Adrenal gland (tissue), 12 donors: ENCODE measurements around the gene SUPT5H. TPM values are rescaled to one million over a fixed set of nuclear protein-coding genes. Genes with fewer than 3 reads are reported as not detected.

Experiments used
- DNase-seq, 7 donors: peaks; one replicate each; pipeline ENCODE4 v3.0.0-alpha.2; 2019 to 2020
- H3K27ac ChIP-seq, 5 donors: fragments of 200-600 bp; sonication (generic) in 4 of 5; 1 replicate in 3 of 5; 2 replicates in 2 of 5; pipeline versions ENCODE4 v1.5.1 to v1.8.0; 2016 to 2020; ENCODE audit warnings: mild to moderate bottlenecking in 1 of 5
- H3K27me3 ChIP-seq: fragments of 200-600 bp; 2 replicates; pipeline ENCODE4 v1.8.0; 2021
- H3K36me3 ChIP-seq, 2 donors: fragments of 200-600 bp; replicated peaks in 1 of 2; 1 replicate in 1 of 2; 2 replicates in 1 of 2; pipeline versions ENCODE4 v1.5.1 to v1.8.0; 2018 to 2022
- H3K4me1 ChIP-seq, 2 donors: fragments of 200-600 bp; replicated peaks in 1 of 2; 1 replicate in 1 of 2; 2 replicates in 1 of 2; pipeline versions ENCODE4 v1.5.1 to v1.8.0; 2018 to 2021
- H3K4me3 ChIP-seq, 4 donors: fragments of 200-600 bp; sonication (generic) in 3 of 4; one replicate each; pipeline ENCODE4 v1.5.1; 2016 to 2018
- H3K9me3 ChIP-seq, 3 donors: fragments of 200-600 bp; sonication (generic) in 1 of 3; replicated peaks in 1 of 3; 1 replicate in 2 of 3; 2 replicates in 1 of 3; pipeline versions ENCODE4 v1.5.1 to v1.8.0; 2016 to 2021
- POLR2A ChIP-seq, 2 donors: fragments of 450-650 bp; IDR thresholded peaks; one replicate each; pipeline ENCODE4 v1.6.1; 2017; ENCODE audit warnings: antibody characterized with exemption in 2 of 2, mild to moderate bottlenecking in 2 of 2, moderate library complexity in 1 of 2
- WGBS, 4 donors: extraction: QIAGEN DNeasy Blood & Tissue Kit in 2 of 4; methylation state at CpG; one replicate each; pipeline versions ENCODE4 v1.1.5 to v1.1.7; 2013 to 2017; 5-methylcytosine and 5-hydroxymethylcytosine counted together
- intact Hi-C, 2 donors: fragments of 100-400 bp; cut with DNase I; formaldehyde crosslinking; loops; one replicate each; pipeline versions ENCODE4 v1.14.1 to v1.15.0; 2022 to 2023
- polyA plus RNA-seq, 3 donors: library from polyadenylated mRNA; stranded (reverse); fragments of 200-250 nt in 2 of 3; fragments of 350-450 nt in 1 of 3; fragmentation: Illumina TruSeq in 1 of 3; extraction: RNeasy Lipid Tissue Mini Kit (QIAGEN cat#74804) in 1 of 3; gene quantifications; one replicate each; pipeline ENCODE4 v1.2.3, GENCODE V29; 2013 to 2014
- total RNA-seq, 9 donors: library from RNA; depleted of rRNA in 4 of 9; stranded (reverse); fragments of >200 nt in 4 of 9; fragments of 120-200 nt in 1 of 9; fragmentation: NEBNext Ultra II Directional in 1 of 9; extraction: Animal tissue kit (Norgen Biotek cat#: 25700) in 1 of 9; gene quantifications; one replicate each; pipeline versions ENCODE4 v1.1.0 to v1.2.4, GENCODE V29; 2013 to 2023
- TF ChIP-seq, protein P1 (sequence below), 6 experiments: fragments of 450-650 bp in 4 of 6; fragments of 200-600 bp in 2 of 6; sonication (generic) in 1 of 6; IDR thresholded peaks; 1 replicate in 5 of 6; 2 replicates in 1 of 6; pipeline versions ENCODE4 v1.5.1 to v1.8.0; 2016 to 2021; ENCODE audit warnings: antibody characterized with exemption in 6 of 6, mild to moderate bottlenecking in 2 of 6, moderate library complexity in 1 of 6
- donor health status: healthy with polysubstance abuse.
- donor health status: Bipolar disorder and iron deficiency.
- donor health status: DM: yes; HTN: yes; CAD: no.
- donor health status: DM: no; HTN: no; CAD: no.
- donor health status: DM: no; HTN: no; CAD: no.
- donor health status: DM: yes; HTN: yes; CAD: no.

Gene SUPT5H
- total and polyA plus RNA-seq, 12 donors, result 42.0 to 612 (median 99.1) TPM

GRCh38 chr19:39517432-39517831, 72.0 kb downstream of the SUPT5H start:
- Histone ChIP-seq H3K27me3 (peaks cover 33% of the 10 kb centered on the region), H3K4me1 (peaks cover 4 to 12% of the 10 kb centered on the region in 2 donors), H3K27ac (no peak overlapping the region), H3K36me3 (no peaks in the 10 kb centered on the region), H3K9me3 (no peaks in the 10 kb centered on the region), H3K4me3 (no peak overlapping the region)
- no peak for DNase-seq
- WGBS, 4 donors, result 68 to 78% (median 76%) methylated on average over 3 of the region's 3 CpGs
- intact Hi-C loops, result no loop called here
- TF ChIP-seq POLR2A (IDR thresholded peaks at IDR 0.05), result no peak
- TF ChIP-seq, protein P1, sequence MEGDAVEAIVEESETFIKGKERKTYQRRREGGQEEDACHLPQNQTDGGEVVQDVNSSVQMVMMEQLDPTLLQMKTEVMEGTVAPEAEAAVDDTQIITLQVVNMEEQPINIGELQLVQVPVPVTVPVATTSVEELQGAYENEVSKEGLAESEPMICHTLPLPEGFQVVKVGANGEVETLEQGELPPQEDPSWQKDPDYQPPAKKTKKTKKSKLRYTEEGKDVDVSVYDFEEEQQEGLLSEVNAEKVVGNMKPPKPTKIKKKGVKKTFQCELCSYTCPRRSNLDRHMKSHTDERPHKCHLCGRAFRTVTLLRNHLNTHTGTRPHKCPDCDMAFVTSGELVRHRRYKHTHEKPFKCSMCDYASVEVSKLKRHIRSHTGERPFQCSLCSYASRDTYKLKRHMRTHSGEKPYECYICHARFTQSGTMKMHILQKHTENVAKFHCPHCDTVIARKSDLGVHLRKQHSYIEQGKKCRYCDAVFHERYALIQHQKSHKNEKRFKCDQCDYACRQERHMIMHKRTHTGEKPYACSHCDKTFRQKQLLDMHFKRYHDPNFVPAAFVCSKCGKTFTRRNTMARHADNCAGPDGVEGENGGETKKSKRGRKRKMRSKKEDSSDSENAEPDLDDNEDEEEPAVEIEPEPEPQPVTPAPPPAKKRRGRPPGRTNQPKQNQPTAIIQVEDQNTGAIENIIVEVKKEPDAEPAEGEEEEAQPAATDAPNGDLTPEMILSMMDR (IDR thresholded peaks at IDR 0.05), result no peak

GRCh38 chr19:39518458-39518857, 73.1 kb downstream of the SUPT5H start:
- WGBS, 4 donors, result 57 to 79% (median 66%) methylated on average over 4 to 5 of the region's 5 CpGs
- intact Hi-C loops, result no loop called here
- TF ChIP-seq, protein P1 (IDR thresholded peaks at IDR 0.05), result no peak
- no peak for TF ChIP-seq POLR2A (IDR thresholded peaks at IDR 0.05)
- DNase-seq, result no peak
- H3K27me3 ChIP-seq, result peaks cover 30% of the 10 kb centered on the region
- H3K4me1 ChIP-seq, result peaks cover 4 to 12% of the 10 kb centered on the region in 2 donors
- H3K4me3 ChIP-seq, result no peak overlapping the region
- H3K27ac ChIP-seq, result no peak overlapping the region
- no peaks in the 10 kb centered on the region for H3K9me3 ChIP-seq
- no peaks in the 10 kb centered on the region for H3K36me3 ChIP-seq

DNA sequence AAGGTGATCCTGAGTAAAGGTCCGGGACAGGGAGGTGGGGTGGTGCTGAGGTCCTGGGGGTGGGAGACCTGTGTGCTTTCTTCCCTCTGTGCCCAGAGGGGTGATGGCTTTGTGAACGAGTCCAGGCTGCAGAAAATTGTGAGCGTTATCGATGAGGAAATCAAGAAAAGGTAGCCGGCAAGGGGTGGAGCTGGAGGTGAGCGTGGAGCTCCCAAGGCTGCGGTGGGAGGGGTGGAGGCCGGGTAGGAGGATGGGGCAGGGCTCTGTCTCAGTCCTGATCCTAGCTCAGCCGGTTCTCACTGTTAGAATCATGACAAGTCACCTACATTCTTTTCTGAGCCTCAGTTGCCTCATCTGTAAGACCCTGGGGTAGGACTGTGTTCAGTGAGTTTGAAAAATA, 73.6 kb downstream of the SUPT5H start:
- Histone ChIP-seq H3K27ac (no peak overlapping the region), H3K9me3 (no peaks in the 10 kb centered on the region), H3K27me3 (peaks cover 25% of the 10 kb centered on the region), H3K4me1 (peaks cover 4 to 12% of the 10 kb centered on the region in 2 donors), H3K36me3 (no peaks in the 10 kb centered on the region), H3K4me3 (no peak overlapping the region)
- TF ChIP-seq POLR2A (IDR thresholded peaks at IDR 0.05), result no peak
- TF ChIP-seq, protein P1 (IDR thresholded peaks at IDR 0.05), result no peak
- WGBS, 4 donors, result 64 to 72% (median 68%) methylated on average over 9 of the region's 9 CpGs
- DNase-seq, result no peak
- intact Hi-C loops, result no loop called here

- DNase-seq, result no peak
- TF ChIP-seq, protein P1 (IDR thresholded peaks at IDR 0.05), result no peak
- TF ChIP-seq POLR2A (IDR thresholded peaks at IDR 0.05), result no peak
- peaks cover 8% of the 10 kb centered on the region for H3K27me3 ChIP-seq
- no peaks in the 10 kb centered on the region for H3K9me3 ChIP-seq
- H3K36me3 ChIP-seq, result no peaks in the 10 kb centered on the region
- H3K27ac ChIP-seq, result no peak overlapping the region
- 83 to 92% (median 87%) methylated on average over 8 of the region's 8 CpGs for WGBS, 4 donors
- no peaks in the 10 kb centered on the region for H3K4me1 ChIP-seq
- no peak overlapping the region for H3K4me3 ChIP-seq
- intact Hi-C loops, result no loop called here
These were observed 75.4 kb downstream of the SUPT5H start for GRCh38 chr19:39520541-39521484.
